ENCODE measurements around the gene MTHFD1L. TPM values are rescaled to one million over a fixed set of nuclear protein-coding genes. Genes with fewer than 3 reads are reported as not detected.

The MTHFD1L gene
- total RNA-seq, 2 donors from 2014 or later: 9.2 to 23.3 TPM

GRCh38 chr6:151060766-151061531, 195.4 kb downstream of the MTHFD1L start:
- Histone ChIP-seq H3K9me3 (no peaks in the 10 kb centered on the region), H3K4me1 (no peaks in the 10 kb centered on the region), H3K36me3 (no peaks in the 10 kb centered on the region), H3K4me3 (no peak overlapping the region), H3K27me3 (no peaks in the 10 kb centered on the region), H3K9ac (ENCODE audit: low read depth in 2 of 2, low read length in 2 of 2) (no peak overlapping the region), H3K27ac (no peak overlapping the region)
- peak; percentile 1 for DNase-seq
- no peak for TF ChIP-seq CTCF (IDR thresholded peaks at IDR 0.05)
- intact Hi-C loops (cut with DNase I): no loop called here

GRCh38 chr6:151063352-151063751, 197.8 kb downstream of the MTHFD1L start:
- DNase-seq: no peak
- no peak for TF ChIP-seq CTCF (IDR thresholded peaks at IDR 0.05)
- intact Hi-C loops (cut with DNase I): no loop called here

GRCh38 chr6:151063842-151064647, 198.5 kb downstream of the MTHFD1L start:
- no peak overlapping the region for H3K9ac ChIP-seq (ENCODE audit: low read depth in 2 of 2, low read length in 2 of 2)
- H3K9me3 ChIP-seq: no peaks in the 10 kb centered on the region
- no peak overlapping the region for H3K4me3 ChIP-seq
- TF ChIP-seq CTCF (IDR thresholded peaks at IDR 0.05): no peak
- no peaks in the 10 kb centered on the region for H3K27me3 ChIP-seq
- peak; percentile 8 for DNase-seq
- H3K4me1 ChIP-seq: no peaks in the 10 kb centered on the region
- H3K27ac ChIP-seq: no peak overlapping the region
- H3K36me3 ChIP-seq: no peaks in the 10 kb centered on the region
- intact Hi-C loops (cut with DNase I): no loop called here

More at GRCh38 chr6:151063352-151063751, 197.8 kb downstream of the MTHFD1L start:
- H3K27me3 ChIP-seq: no peaks in the 10 kb centered on the region
- no peak overlapping the region for H3K27ac ChIP-seq
- no peak overlapping the region for H3K4me3 ChIP-seq
- no peak overlapping the region for H3K9ac ChIP-seq (ENCODE audit: low read depth in 2 of 2, low read length in 2 of 2)
- H3K4me1 ChIP-seq: no peaks in the 10 kb centered on the region
- H3K36me3 ChIP-seq: no peaks in the 10 kb centered on the region
- H3K9me3 ChIP-seq: no peaks in the 10 kb centered on the region

GRCh38 chr6:151065027-151065815, 199.7 kb downstream of the MTHFD1L start:
- Histone ChIP-seq H3K27me3 (no peaks in the 10 kb centered on the region), H3K36me3 (no peaks in the 10 kb centered on the region), H3K9me3 (no peaks in the 10 kb centered on the region), H3K27ac (no peak overlapping the region), H3K9ac (ENCODE audit: low read depth in 2 of 2, low read length in 2 of 2) (no peak overlapping the region), H3K4me3 (no peak overlapping the region), H3K4me1 (no peaks in the 10 kb centered on the region)
- peak; percentile 14 for DNase-seq
- TF ChIP-seq CTCF (IDR thresholded peaks at IDR 0.05): no peak
- intact Hi-C loops (cut with DNase I): no loop called here

Measured in colonic mucosa (tissue), 4 donors.